Neural cell (in vitro differentiated cells): ENCODE data around the gene CAVIN3. TPM values are rescaled to one million over a fixed set of nuclear protein-coding genes. Genes with fewer than 3 reads are reported as not detected.

ENCODE experiments used
- H2AFZ ChIP-seq: fragments of 200-600, 300-800 bp; sonication (generic), shearing (Covaris generic); 2 replicates; pipeline ENCODE4 v1.6.0; 2014; ENCODE audit warnings: low read depth, mild to moderate bottlenecking, antibody characterized with exemption, low read length, moderate library complexity
- H3F3A ChIP-seq: fragments of 200-600 bp; shearing (Covaris generic); 2 replicates; pipeline ENCODE4 v1.6.1; 2016; ENCODE audit warnings: mild to moderate bottlenecking, moderate library complexity, mixed read lengths, antibody characterized with exemption, low read length; ENCODE audit not compliant: insufficient read depth, poor library complexity, severe bottlenecking
- H3K27ac ChIP-seq: fragments of 200-600, 300-800 bp; sonication (generic), shearing (Covaris generic); 2 replicates; pipeline ENCODE4 v1.5.1; 2014; ENCODE audit warnings: mild to moderate bottlenecking, low read length, moderate library complexity
- H3K27me3 ChIP-seq: fragments of 300-800, 200-600 bp; sonication (generic), shearing (Covaris generic); 2 replicates; pipeline ENCODE4 v1.6.0; 2014; ENCODE audit warnings: mild to moderate bottlenecking, low read depth, low read length, moderate library complexity; ENCODE audit not compliant: insufficient read depth
- H3K36me3 ChIP-seq: fragments of 300-800, 200-600 bp; sonication (generic), shearing (Covaris generic); 2 replicates; pipeline ENCODE4 v1.5.1; 2014; ENCODE audit warnings: mild to moderate bottlenecking, antibody characterized with exemption, low read length, moderate library complexity; ENCODE audit not compliant: insufficient read depth
- H3K4me2 ChIP-seq: fragments of 300-800, 200-600 bp; sonication (generic), shearing (Covaris generic); 2 replicates; pipeline ENCODE4 v1.6.0; 2014; ENCODE audit warnings: mild to moderate bottlenecking, low read length
- H3K4me3 ChIP-seq: fragments of 300-800, 200-600 bp; sonication (generic), shearing (Covaris generic); 2 replicates; pipeline ENCODE4 v1.5.1; 2014; ENCODE audit warnings: mild to moderate bottlenecking, low read length, moderate library complexity
- H3K79me2 ChIP-seq: fragments of 200-600 bp; shearing (Covaris generic); replicated peaks from 2 replicates; pipeline ENCODE4 v1.6.0; 2014; ENCODE audit warnings: mild to moderate bottlenecking, low read length, moderate library complexity; ENCODE audit not compliant: insufficient read depth
- H3K9ac ChIP-seq: fragments of 300-800, 200-600 bp; sonication (generic), shearing (Covaris generic); 2 replicates; pipeline ENCODE4 v1.6.1; 2016; ENCODE audit warnings: mild to moderate bottlenecking, low read length, mixed read lengths
- H3K9me2 ChIP-seq: fragments of 200-600 bp; shearing (Covaris generic); 2 replicates; pipeline ENCODE4 v1.6.1; 2016; ENCODE audit warnings: mild to moderate bottlenecking, low read length, mixed read lengths; ENCODE audit not compliant: insufficient read depth
- H3K9me3 ChIP-seq: fragments of 200-600, 300-800 bp; sonication (generic), shearing (Covaris generic); 2 replicates; pipeline ENCODE4 v1.6.1; 2016; ENCODE audit warnings: mild to moderate bottlenecking, mixed run types, low read length, moderate library complexity, mixed read lengths
- H4K20me1 ChIP-seq: fragments of 200-600 bp; shearing (Covaris generic); 2 replicates; pipeline ENCODE4 v1.6.1; 2016; ENCODE audit warnings: mild to moderate bottlenecking, mixed run types; ENCODE audit not compliant: insufficient read depth
- CTCF ChIP-seq: fragments of 450-650 bp; IDR thresholded peaks from 2 replicates; pipeline ENCODE4 v1.5.1; 2014; ENCODE audit warnings: antibody characterized with exemption, mild to moderate bottlenecking, moderate library complexity; ENCODE audit not compliant: poor library complexity, severe bottlenecking
- EP300 ChIP-seq: fragments of 450-650 bp; conservative IDR thresholded peaks from 2 replicates; pipeline ENCODE4 v1.6.1; 2014; ENCODE audit warnings: antibody characterized with exemption, mild to moderate bottlenecking, moderate library complexity; ENCODE audit not compliant: poor library complexity, severe bottlenecking
- EZH2 ChIP-seq: fragments of 200-600, 300-800 bp; shearing (Covaris generic), sonication (generic); IDR thresholded peaks from 2 replicates; pipeline ENCODE4 v1.6.1; 2014; ENCODE audit warnings: antibody characterized with exemption, low read length, borderline replicate concordance, mild to moderate bottlenecking; ENCODE audit not compliant: insufficient read depth, poor library complexity, severe bottlenecking
- MXI1 ChIP-seq: fragments of 450-650 bp; conservative IDR thresholded peaks from 2 replicates; pipeline ENCODE4 v1.6.1; 2014; ENCODE audit warnings: antibody characterized with exemption, mild to moderate bottlenecking; ENCODE audit not compliant: poor library complexity, severe bottlenecking
- POLR2AphosphoS5 ChIP-seq: IDR thresholded peaks from 2 replicates; pipeline ENCODE4 v1.6.1; 2012
- RAD21 ChIP-seq: fragments of 450-650 bp; conservative IDR thresholded peaks from 2 replicates; pipeline ENCODE4 v1.6.1; 2014; ENCODE audit warnings: antibody characterized with exemption, mild to moderate bottlenecking, moderate library complexity
- REST ChIP-seq: IDR thresholded peaks from 2 replicates; pipeline ENCODE4 v1.6.1; 2012; ENCODE audit warnings: borderline replicate concordance
- SMC3 ChIP-seq: fragments of 450-650 bp; conservative IDR thresholded peaks from 2 replicates; pipeline ENCODE4 v1.6.1; 2014; ENCODE audit warnings: antibody characterized with exemption, mild to moderate bottlenecking, moderate library complexity; ENCODE audit not compliant: poor library complexity
- TAF1 ChIP-seq: IDR thresholded peaks from 2 replicates; pipeline ENCODE4 v1.6.1; 2012; ENCODE audit warnings: low read depth
- polyA plus RNA-seq: library from polyadenylated mRNA; depleted of rRNA; stranded (reverse); fragments of >200 nt; gene quantifications from 2 replicates; pipeline ENCODE4 v1.2.3, GENCODE V29; 2014

CAVIN3 gene
- polyA plus RNA-seq, 1 donor from 2014 or later: not detected

GRCh38 chr11:6326303-6326702 lies 6.0 kb upstream of the CAVIN3 start:
- no peak overlapping the region for H2AFZ ChIP-seq
- no peaks in the 10 kb centered on the region for H3K9me2 ChIP-seq
- no peaks in the 10 kb centered on the region for H4K20me1 ChIP-seq
- no peaks in the 10 kb centered on the region for H3K27me3 ChIP-seq
- no peak for TF ChIP-seq CTCF
- TF ChIP-seq POLR2AphosphoS5: no peak
- no peak for TF ChIP-seq EP300
- TF ChIP-seq MXI1: no peak
- no peak for TF ChIP-seq RAD21
- no peak for TF ChIP-seq EZH2
- TF ChIP-seq REST: no peak
- no peak for TF ChIP-seq TAF1
- no peak for TF ChIP-seq SMC3
- no peak overlapping the region for H3K4me3 ChIP-seq
- H3K79me2 ChIP-seq: no peaks in the 10 kb centered on the region
- H3K4me2 ChIP-seq: no peak overlapping the region
- H3K27ac ChIP-seq: no peak overlapping the region
- no peaks in the 10 kb centered on the region for H3K36me3 ChIP-seq
- H3K9ac ChIP-seq: no peak overlapping the region
- no peaks in the 10 kb centered on the region for H3K9me3 ChIP-seq
- H3F3A ChIP-seq: no peaks in the 10 kb centered on the region

DNA sequence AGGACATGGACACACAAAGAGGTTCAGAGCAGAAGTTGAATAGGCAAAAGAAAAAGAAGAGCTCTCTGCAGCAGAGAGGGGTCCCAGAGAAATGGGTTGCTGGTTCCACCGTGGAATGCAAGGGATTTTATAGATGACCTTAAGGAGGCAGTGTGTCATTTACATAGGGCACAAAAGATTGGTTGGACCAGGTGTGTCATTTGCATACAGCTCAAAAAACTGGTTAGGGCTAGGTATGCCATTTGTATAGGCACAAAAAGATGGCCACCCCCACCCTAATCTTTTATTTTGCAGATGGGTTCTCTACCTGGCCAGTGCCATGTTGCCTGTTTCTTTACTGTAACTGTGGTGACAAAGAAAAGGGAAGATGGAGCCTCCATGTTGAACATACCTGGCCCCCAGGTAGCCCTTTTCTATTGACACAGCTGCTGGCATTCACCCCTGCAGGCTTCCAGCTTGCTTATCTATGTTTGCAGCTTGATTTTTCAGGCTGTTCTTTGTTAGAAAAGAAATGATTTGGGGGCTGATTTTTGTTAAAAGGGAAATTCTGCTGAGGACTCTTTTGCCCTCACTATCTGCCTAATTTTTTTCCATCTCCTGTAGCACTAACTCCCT lies 3.1 kb upstream of the CAVIN3 start:
- Histone ChIP-seq H3F3A (no peaks in the 10 kb centered on the region), H3K4me2 (no peak overlapping the region), H3K27me3 (peaks cover 25% of the 10 kb centered on the region), H3K27ac (no peak overlapping the region), H3K79me2 (no peaks in the 10 kb centered on the region), H3K36me3 (no peaks in the 10 kb centered on the region), H3K9me2 (no peaks in the 10 kb centered on the region), H2AFZ (no peak overlapping the region), H3K9ac (no peak overlapping the region), H4K20me1 (no peaks in the 10 kb centered on the region), H3K4me3 (no peak overlapping the region), H3K9me3 (no peaks in the 10 kb centered on the region)
- TF ChIP-seq CTCF (no peak), REST (no peak), POLR2AphosphoS5 (no peak), EP300 (no peak), EZH2 (no peak), MXI1 (no peak), SMC3 (no peak), RAD21 (no peak), TAF1 (no peak)
